Astrocyte (in vitro differentiated cells and primary cell): ENCODE data around the gene PARVB.

Experiments used
- CTCF ChIP-seq: IDR thresholded peaks from 2 replicates; pipeline ENCODE4 v1.5.1; 2011; ENCODE audit warnings: low read depth, mild to moderate bottlenecking, inconsistent platforms, low read length, moderate library complexity; ENCODE audit not compliant: insufficient read depth
- EZH2 ChIP-seq: IDR thresholded peaks from 2 replicates; pipeline ENCODE4 v1.6.1; 2012; ENCODE audit warnings: mild to moderate bottlenecking, low read length, inconsistent platforms; ENCODE audit not compliant: insufficient read depth

- TF ChIP-seq CTCF (no peak), EZH2 (no peak)
Observed at GRCh38 chr22:44030051-44030701, 6.1 kb downstream of the PARVB start.
